GM15510 (cell line): ENCODE data around the gene FOXN3.

Experiments
- POLR2A ChIP-seq: IDR thresholded peaks from 3 replicates; pipeline ENCODE4 v1.6.1; 2011; ENCODE audit warnings: borderline replicate concordance; ENCODE audit not compliant: insufficient read length; ENCODE audit errors: extremely low read depth

The FOXN3 gene

DNA sequence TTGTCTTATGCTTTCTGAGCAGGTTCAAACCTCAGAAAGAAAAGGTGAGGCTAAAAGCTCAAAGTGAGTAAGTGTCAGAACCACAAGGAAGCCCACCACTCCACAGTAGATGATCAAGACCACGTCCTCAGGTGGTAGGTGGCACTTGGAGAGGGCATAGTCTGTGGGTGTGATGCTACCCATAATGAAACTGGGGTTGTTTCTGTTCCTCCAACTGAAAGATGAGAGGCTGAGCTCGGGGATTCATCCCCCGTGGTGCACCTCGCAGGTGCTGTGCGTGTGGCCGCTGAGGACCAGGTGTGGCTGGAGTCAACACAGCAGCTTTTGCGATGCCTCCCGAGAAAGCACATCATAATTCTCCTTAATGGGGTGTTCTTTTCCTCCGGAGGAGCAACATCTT is 306.9 kb downstream of the FOXN3 start:
- no peak for TF ChIP-seq POLR2A

GRCh38 chr14:89108608-89109007 is 308.4 kb downstream of the FOXN3 start:
- TF ChIP-seq POLR2A: no peak

- no peak for TF ChIP-seq POLR2A
Observed at GRCh38 chr14:89107626-89108025, 309.4 kb downstream of the FOXN3 start.
